Upper lobe of left lung (tissue), 6 donors: ENCODE data around the gene C12orf56. TPM values are rescaled to one million over a fixed set of nuclear protein-coding genes. Genes with fewer than 3 reads are reported as not detected.

Source experiments
- ATAC-seq, 2 donors: fragments of 200-7000 bp; cut with Tn5 transposase; one replicate each; pipeline ENCODE4 v1.9.1; 2022; ENCODE audit warnings: mild to moderate bottlenecking in 2 of 2, moderate library complexity in 2 of 2; ENCODE audit not compliant: low FRiP score in 2 of 2
- DNase-seq, 2 donors: peaks; one replicate each; pipeline ENCODE4 v3.0.0-alpha.2; 2019 to 2020
- H3K27ac ChIP-seq, 4 donors: fragments of 200-600 bp; sonication (generic); one replicate each; pipeline ENCODE4 v1.5.1; 2016 to 2019
- H3K27me3 ChIP-seq, 4 donors: fragments of 200-600 bp; sonication (generic); one replicate each; pipeline ENCODE4 v1.5.1; 2017 to 2019
- H3K36me3 ChIP-seq, 4 donors: fragments of 200-600 bp; sonication (generic); one replicate each; pipeline ENCODE4 v1.5.1; 2016 to 2019
- H3K4me1 ChIP-seq, 4 donors: fragments of 200-600 bp; sonication (generic); one replicate each; pipeline ENCODE4 v1.5.1; 2018 to 2019
- H3K4me3 ChIP-seq, 4 donors: fragments of 200-600 bp; sonication (generic); one replicate each; pipeline ENCODE4 v1.5.1; 2017 to 2019; ENCODE audit warnings: mild to moderate bottlenecking in 2 of 4, moderate library complexity in 1 of 4
- H3K9me3 ChIP-seq, 4 donors: fragments of 200-600 bp; sonication (generic); one replicate each; pipeline ENCODE4 v1.5.1; 2018 to 2019
- EP300 ChIP-seq, 4 donors: sonication (generic); formaldehyde crosslinking; IDR thresholded peaks; one replicate each; pipeline ENCODE4 v1.5.1; 2017; ENCODE audit warnings: antibody characterized with exemption in 4 of 4, control low read depth in 2 of 4
- POLR2A ChIP-seq, 4 donors: fragments of 450-650 bp; IDR thresholded peaks; one replicate each; pipeline ENCODE4 v1.5.1; 2016 to 2017; ENCODE audit warnings: antibody characterized with exemption in 4 of 4, mild to moderate bottlenecking in 2 of 4
- POLR2AphosphoS5 ChIP-seq, 2 donors: sonication (generic); formaldehyde crosslinking; IDR thresholded peaks; one replicate each; pipeline ENCODE4 v1.5.1; 2017; ENCODE audit warnings: antibody characterized with exemption in 2 of 2
- whole genome bisulfite sequencing, 2 donors: methylation state at CpG; one replicate each; pipeline ENCODE4 v1.1.5; 2017 to 2018; 5-methylcytosine and 5-hydroxymethylcytosine counted together
- total RNA-seq, 6 donors: library from RNA; depleted of rRNA in 4 of 6; stranded (reverse); fragments of >200 nt in 4 of 6; gene quantifications; one replicate each; pipeline versions ENCODE4 v1.1.0 to v1.2.1, GENCODE V29; 2016 to 2021
- TF ChIP-seq, protein P1 (sequence below), 6 experiments: fragments of 450-650 bp in 4 of 6; fragments of 200-600 bp in 2 of 6; sonication (generic) in 2 of 6; IDR thresholded peaks; one replicate each; pipeline ENCODE4 v1.5.1; 2016 to 2019; ENCODE audit warnings: antibody characterized with exemption in 6 of 6
- donor health status: DM: no; HTN: no; CAD: no; lungs with moderate emphysema.
- donor health status: DM: no; HTN: yes; CAD: no; lungs with severe emphysema.

C12orf56 gene
- total RNA-seq, 6 donors from 2014 or later, result not detected

DNA sequence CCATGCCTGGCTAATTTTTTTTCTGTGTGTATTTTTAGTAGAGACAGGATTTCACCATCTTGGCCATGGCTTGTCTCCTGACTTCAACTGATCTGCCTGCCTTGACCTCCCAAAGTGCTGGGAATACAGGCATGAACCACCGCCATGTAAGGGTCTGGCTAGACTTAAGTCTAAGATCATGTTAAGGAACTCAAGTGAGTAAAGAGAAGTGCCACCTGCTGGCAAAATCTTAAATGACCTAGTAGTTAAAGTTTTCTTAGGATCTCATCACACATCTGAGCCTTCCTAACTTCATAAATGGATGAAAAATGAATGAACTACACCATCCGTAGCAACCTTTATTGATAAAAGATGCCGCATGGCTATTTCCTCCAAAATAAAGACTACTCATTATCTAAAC, 1.7 kb upstream of the C12orf56 start:
- ATAC-seq (no peak), DNase-seq (no peak)
- Histone ChIP-seq H3K4me1 (peaks cover 8 to 11% (median 10%) of the 10 kb centered on the region in 4 donors), H3K4me3 (no peak overlapping the region), H3K27ac (no peak overlapping the region), H3K36me3 (no peaks in the 10 kb centered on the region), H3K27me3 (peaks cover 0 to 13% (median 5%) of the 10 kb centered on the region in 4 donors), H3K9me3 (no peaks in the 10 kb centered on the region)
- no peak for TF ChIP-seq POLR2A (IDR thresholded peaks at IDR 0.05)
- TF ChIP-seq, protein P1, sequence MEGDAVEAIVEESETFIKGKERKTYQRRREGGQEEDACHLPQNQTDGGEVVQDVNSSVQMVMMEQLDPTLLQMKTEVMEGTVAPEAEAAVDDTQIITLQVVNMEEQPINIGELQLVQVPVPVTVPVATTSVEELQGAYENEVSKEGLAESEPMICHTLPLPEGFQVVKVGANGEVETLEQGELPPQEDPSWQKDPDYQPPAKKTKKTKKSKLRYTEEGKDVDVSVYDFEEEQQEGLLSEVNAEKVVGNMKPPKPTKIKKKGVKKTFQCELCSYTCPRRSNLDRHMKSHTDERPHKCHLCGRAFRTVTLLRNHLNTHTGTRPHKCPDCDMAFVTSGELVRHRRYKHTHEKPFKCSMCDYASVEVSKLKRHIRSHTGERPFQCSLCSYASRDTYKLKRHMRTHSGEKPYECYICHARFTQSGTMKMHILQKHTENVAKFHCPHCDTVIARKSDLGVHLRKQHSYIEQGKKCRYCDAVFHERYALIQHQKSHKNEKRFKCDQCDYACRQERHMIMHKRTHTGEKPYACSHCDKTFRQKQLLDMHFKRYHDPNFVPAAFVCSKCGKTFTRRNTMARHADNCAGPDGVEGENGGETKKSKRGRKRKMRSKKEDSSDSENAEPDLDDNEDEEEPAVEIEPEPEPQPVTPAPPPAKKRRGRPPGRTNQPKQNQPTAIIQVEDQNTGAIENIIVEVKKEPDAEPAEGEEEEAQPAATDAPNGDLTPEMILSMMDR (IDR thresholded peaks at IDR 0.05), result peak in 3 of 6 experiments; percentile 12 to 21 (median 14)
- WGBS, 2 donors, result 65 to 90% methylated on average over 3 of the region's 3 CpGs

DNA sequence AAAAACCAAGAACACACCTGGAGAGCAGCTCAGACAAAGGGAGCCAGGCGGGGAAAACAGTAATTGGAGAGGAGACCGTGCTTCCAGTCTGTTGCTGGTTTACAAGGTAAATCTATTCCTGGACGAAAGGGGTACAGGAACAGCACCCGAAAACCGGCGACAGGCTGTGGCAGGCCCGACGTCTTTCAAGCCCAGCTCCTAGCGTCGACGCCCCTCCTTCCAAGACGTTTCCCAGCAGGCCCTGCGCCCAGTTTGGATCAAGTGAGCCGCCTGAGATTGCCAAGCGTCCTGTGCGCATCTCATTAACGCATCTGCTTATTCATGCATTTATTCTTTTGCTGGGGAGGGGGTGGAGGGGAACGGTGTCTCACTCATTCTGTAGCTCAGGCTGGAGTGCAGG, 1.4 kb downstream of the C12orf56 start:
- H3K9me3 ChIP-seq, result no peaks in the 10 kb centered on the region
- H3K27ac ChIP-seq, result no peak overlapping the region
- H3K36me3 ChIP-seq, result no peaks in the 10 kb centered on the region
- H3K4me1 ChIP-seq, result peaks cover 8 to 11% (median 9%) of the 10 kb centered on the region in 4 donors
- H3K27me3 ChIP-seq, result peaks cover 0 to 13% (median 5%) of the 10 kb centered on the region in 4 donors
- WGBS, 2 donors, result 86 to 94% methylated on average over 8 to 18 of the region's 18 CpGs
- no peak overlapping the region for H3K4me3 ChIP-seq
- DNase-seq (peak in 1 of 2 donors; percentile 47), ATAC-seq (no peak)
- TF ChIP-seq POLR2AphosphoS5 (IDR thresholded peaks at IDR 0.05) (no peak), POLR2A (IDR thresholded peaks at IDR 0.05) (no peak), EP300 (IDR thresholded peaks at IDR 0.05) (no peak)
- TF ChIP-seq, protein P1 (IDR thresholded peaks at IDR 0.05), result no peak

DNA sequence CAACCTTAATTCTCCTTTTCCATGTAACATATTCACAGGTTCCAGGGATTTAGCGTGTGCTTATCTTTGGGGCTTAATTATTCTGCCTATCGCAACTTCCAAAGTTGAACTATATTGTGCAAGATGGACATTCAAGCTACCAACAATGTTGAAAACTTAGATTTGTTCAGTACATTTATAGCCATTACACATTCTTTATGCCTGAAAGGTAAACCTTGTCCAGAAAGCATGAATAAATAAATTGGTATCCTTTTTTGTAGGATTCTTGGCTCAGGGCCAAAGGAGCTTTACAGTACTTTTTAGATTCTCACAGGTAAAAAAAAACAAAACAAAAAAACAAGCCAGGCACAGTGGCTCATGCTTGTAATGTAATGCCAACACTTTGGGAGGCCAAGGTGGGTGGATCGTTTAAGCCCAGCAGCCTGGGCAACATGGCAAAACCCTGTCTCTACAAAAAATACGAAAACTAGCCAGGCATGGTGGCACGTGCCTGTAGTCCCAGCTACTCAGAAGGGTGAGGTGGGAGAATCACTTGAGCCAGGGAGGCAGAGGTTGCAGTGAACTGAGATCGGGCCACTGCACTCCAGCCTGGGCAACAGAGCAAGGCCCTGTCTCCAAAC, 3.3 kb downstream of the C12orf56 start:
- Histone ChIP-seq H3K9me3 (no peaks in the 10 kb centered on the region), H3K27ac (no peak overlapping the region), H3K4me1 (peaks cover 8 to 11% (median 9%) of the 10 kb centered on the region in 4 donors), H3K36me3 (no peaks in the 10 kb centered on the region), H3K27me3 (peaks cover 0 to 13% (median 5%) of the 10 kb centered on the region in 4 donors), H3K4me3 (no peak overlapping the region)
- 92% methylated on average over 6 of the region's 6 CpGs for WGBS, 2 donors
- DNase-seq, result no peak
- no peak for ATAC-seq
- TF ChIP-seq, protein P1 (IDR thresholded peaks at IDR 0.05), result no peak
- TF ChIP-seq POLR2A (IDR thresholded peaks at IDR 0.05), result no peak
- no peak for TF ChIP-seq EP300 (IDR thresholded peaks at IDR 0.05)
- no peak for TF ChIP-seq POLR2AphosphoS5 (IDR thresholded peaks at IDR 0.05)

DNA sequence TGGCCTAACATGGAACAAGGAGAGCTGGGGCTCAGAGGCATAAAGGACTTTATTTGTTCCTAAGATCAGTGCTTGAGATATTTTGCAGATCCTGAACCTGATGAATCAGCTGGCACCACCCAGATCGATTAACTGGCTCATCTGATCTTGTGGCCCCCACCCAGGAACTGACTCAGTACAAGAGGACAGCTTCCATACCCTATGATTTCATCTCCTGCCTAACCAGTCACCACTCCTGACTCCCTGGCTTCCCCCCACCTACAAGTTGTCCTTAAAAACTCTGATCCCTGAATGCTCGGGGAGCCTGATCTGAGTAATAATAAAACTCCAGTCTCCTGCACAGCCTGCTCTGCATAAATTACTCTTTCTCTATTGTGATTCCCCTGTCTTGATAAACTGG, 5.1 kb downstream of the C12orf56 start:
- Histone ChIP-seq H3K27me3 (peaks cover 0 to 9% (median 3%) of the 10 kb centered on the region in 4 donors), H3K27ac (no peak overlapping the region), H3K9me3 (peaks cover 0 to 7% (median 1%) of the 10 kb centered on the region in 4 donors), H3K4me1 (peaks cover 5 to 7% (median 5%) of the 10 kb centered on the region in 4 donors), H3K36me3 (no peaks in the 10 kb centered on the region), H3K4me3 (no peak overlapping the region)
- TF ChIP-seq EP300 (IDR thresholded peaks at IDR 0.05) (no peak), POLR2AphosphoS5 (IDR thresholded peaks at IDR 0.05) (no peak), POLR2A (IDR thresholded peaks at IDR 0.05) (no peak)
- TF ChIP-seq, protein P1 (IDR thresholded peaks at IDR 0.05), result no peak
- WGBS, 2 donors, result 71 to 81% methylated on average over 2 of the region's 2 CpGs
- no peak for DNase-seq
- no peak for ATAC-seq

DNA sequence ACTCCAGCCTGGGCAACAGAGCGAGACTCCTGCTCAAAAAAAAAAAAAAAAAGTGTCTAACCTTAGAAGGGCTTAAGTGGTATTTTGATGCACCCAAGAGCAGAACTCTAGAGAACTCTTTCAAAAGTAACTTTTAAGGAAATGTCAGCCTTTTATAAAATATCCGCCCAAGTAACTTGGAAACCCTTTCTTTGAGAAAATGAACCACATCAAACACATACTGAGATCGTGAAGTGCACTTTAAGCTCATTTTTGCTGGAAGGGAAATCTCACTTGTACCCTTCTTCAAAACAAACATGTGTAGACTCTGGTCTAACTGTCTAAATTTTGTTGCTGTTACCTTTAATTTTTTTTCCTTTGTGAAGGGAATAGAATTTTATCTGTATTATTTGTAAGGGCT, 5.5 kb downstream of the C12orf56 start:
- no peak for ATAC-seq
- WGBS, 2 donors, result 83 to 89% methylated on average over 3 of the region's 3 CpGs

More for the DNA sequence above, 5.5 kb downstream of the C12orf56 start:
- no peak for DNase-seq
- TF ChIP-seq POLR2AphosphoS5 (IDR thresholded peaks at IDR 0.05), result no peak
- Histone ChIP-seq H3K36me3 (no peaks in the 10 kb centered on the region), H3K9me3 (peaks cover 0 to 9% (median 1%) of the 10 kb centered on the region in 4 donors), H3K27ac (no peak overlapping the region), H3K27me3 (peaks cover 0 to 4% (median under 1%) of the 10 kb centered on the region in 4 donors), H3K4me1 (peaks cover under 1 to 2% (median under 1%) of the 10 kb centered on the region in 4 donors), H3K4me3 (no peak overlapping the region)
